HepG2 (cell line): ENCODE measurements around the gene LENG1. TPM values are rescaled to one million over a fixed set of nuclear protein-coding genes. Genes with fewer than 3 reads are reported as not detected.

Source experiments
- ASH2L ChIP-seq: fragments of 300-600, 200-600 bp; sonication (generic); IDR thresholded peaks from 2 replicates; pipeline ENCODE4 v1.7.0; 2017; ENCODE audit warnings: low read depth, mild to moderate bottlenecking, moderate library complexity, mixed read lengths, low read length; ENCODE audit not compliant: insufficient read length
- GFI1 ChIP-seq: sonication (generic); formaldehyde crosslinking; IDR thresholded peaks from 2 replicates; pipeline ENCODE4 v1.5.0; 2020; ENCODE audit warnings: missing genetic modification reagents, mild to moderate bottlenecking, borderline replicate concordance
- GZF1 ChIP-seq: sonication (generic); formaldehyde crosslinking; IDR thresholded peaks from 2 replicates; pipeline ENCODE4 v1.5.1; 2020; ENCODE audit warnings: mild to moderate bottlenecking, missing genetic modification reagents
- KDM5A ChIP-seq: fragments of 200-600 bp; sonication (generic); IDR thresholded peaks from 2 replicates; pipeline ENCODE4 v1.7.0; 2018; ENCODE audit warnings: antibody characterized with exemption, mild to moderate bottlenecking, low read length, borderline replicate concordance
- NFRKB ChIP-seq: fragments of 450-650 bp; IDR thresholded peaks from 2 replicates; pipeline ENCODE4 v1.6.1; 2017
- NR2C2 ChIP-seq: sonication (generic); formaldehyde crosslinking; IDR thresholded peaks from 2 replicates; pipeline ENCODE4 v1.4.0; 2020; ENCODE audit warnings: missing genetic modification reagents, mild to moderate bottlenecking, moderate library complexity, borderline replicate concordance
- PCBP1 ChIP-seq: fragments of 200-400 bp; formaldehyde crosslinking; IDR thresholded peaks from 2 replicates; pipeline ENCODE4 v1.6.1; 2017; ENCODE audit warnings: mild to moderate bottlenecking, low read depth, low read length, borderline replicate concordance
- SRY ChIP-seq: sonication (generic); formaldehyde crosslinking; IDR thresholded peaks from 2 replicates; pipeline ENCODE4 v1.8.0; 2022; ENCODE audit warnings: mild to moderate bottlenecking, missing genetic modification reagents
- ZBTB42 ChIP-seq: sonication (generic); formaldehyde crosslinking; IDR thresholded peaks from 2 replicates; pipeline ENCODE4 v1.5.0; 2020; ENCODE audit warnings: mild to moderate bottlenecking, missing genetic modification reagents
- ZNF10 ChIP-seq: sonication (generic); formaldehyde crosslinking; IDR thresholded peaks from 2 replicates; pipeline ENCODE4 v1.4.0; 2020; ENCODE audit warnings: mild to moderate bottlenecking, low read depth, missing genetic modification reagents, borderline replicate concordance
- ZNF282 ChIP-seq: fragments of 450-650 bp; IDR thresholded peaks from 2 replicates; pipeline ENCODE4 v1.6.1; 2018; ENCODE audit not compliant: partially characterized antibody
- ZNF547 ChIP-seq: sonication (generic); formaldehyde crosslinking; IDR thresholded peaks from 2 replicates; pipeline ENCODE4 v1.5.1; 2020; ENCODE audit warnings: mild to moderate bottlenecking, missing genetic modification reagents
- ZSCAN20 ChIP-seq: sonication (generic); formaldehyde crosslinking; IDR thresholded peaks from 2 replicates; pipeline ENCODE4 v1.4.0; 2020; ENCODE audit warnings: missing genetic modification reagents, mild to moderate bottlenecking, borderline replicate concordance
- ZSCAN25 ChIP-seq: sonication (generic); formaldehyde crosslinking; IDR thresholded peaks from 2 replicates; pipeline ENCODE4 v1.8.0; 2022; ENCODE audit warnings: mild to moderate bottlenecking, missing genetic modification reagents
- polyA plus RNA-seq, 8 experiments: library from polyadenylated mRNA; depleted of rRNA in 3 of 8; stranded (reverse) in 7 of 8; unstranded in 1 of 8; fragments of >200 nt; fragmentation: Illumina TruSeq in 4 of 8; extraction: Trizol in 4 of 8; gene quantifications; 2 replicates each; pipeline versions ENCODE4 v1.2.1 to v1.2.3, GENCODE V29; 2011 to 2016; ENCODE audit warnings: low read depth in 4 of 8, missing spikeins in 1 of 8, mixed read lengths in 1 of 8; ENCODE audit not compliant: insufficient read depth in 1 of 8
- total RNA-seq, 5 experiments: library from RNA; depleted of rRNA; stranded (reverse); fragments of >200 nt; fragmentation: Illumina TruSeq; extraction: Trizol; gene quantifications; 2 replicates each; pipeline ENCODE4 v1.2.3, GENCODE V29; 2016; ENCODE audit warnings: low read depth in 1 of 5
- TF ChIP-seq, protein P1 (sequence below): sonication (generic); formaldehyde crosslinking; IDR thresholded peaks from 2 replicates; pipeline ENCODE4 v1.8.0; 2022; ENCODE audit warnings: missing genetic modification reagents, mild to moderate bottlenecking, moderate library complexity, borderline replicate concordance
- TF ChIP-seq, protein P2 (sequence below): sonication (generic); formaldehyde crosslinking; conservative IDR thresholded peaks from 2 replicates; pipeline ENCODE4 v1.4.0; 2020; ENCODE audit warnings: missing genetic modification reagents
- TF ChIP-seq, protein P3 (sequence below): sonication (generic); formaldehyde crosslinking; IDR thresholded peaks from 2 replicates; pipeline ENCODE4 v1.5.1; 2020; ENCODE audit warnings: missing genetic modification reagents, mild to moderate bottlenecking, borderline replicate concordance
- TF ChIP-seq, protein P4 (sequence below): sonication (generic); formaldehyde crosslinking; IDR thresholded peaks from 2 replicates; pipeline ENCODE4 v1.5.0; 2020; ENCODE audit warnings: missing genetic modification reagents
- TF ChIP-seq, protein P5 (sequence below): sonication (generic); formaldehyde crosslinking; IDR thresholded peaks from 2 replicates; pipeline ENCODE4 v1.4.0; 2020; ENCODE audit warnings: missing genetic modification reagents

LENG1 gene
- total and polyA plus RNA-seq, 2 of the 13 experiments (the other 11 are each of a cell fraction or from before 2014, with no cell fraction given), result 1.8 to 3.8 TPM

DNA sequence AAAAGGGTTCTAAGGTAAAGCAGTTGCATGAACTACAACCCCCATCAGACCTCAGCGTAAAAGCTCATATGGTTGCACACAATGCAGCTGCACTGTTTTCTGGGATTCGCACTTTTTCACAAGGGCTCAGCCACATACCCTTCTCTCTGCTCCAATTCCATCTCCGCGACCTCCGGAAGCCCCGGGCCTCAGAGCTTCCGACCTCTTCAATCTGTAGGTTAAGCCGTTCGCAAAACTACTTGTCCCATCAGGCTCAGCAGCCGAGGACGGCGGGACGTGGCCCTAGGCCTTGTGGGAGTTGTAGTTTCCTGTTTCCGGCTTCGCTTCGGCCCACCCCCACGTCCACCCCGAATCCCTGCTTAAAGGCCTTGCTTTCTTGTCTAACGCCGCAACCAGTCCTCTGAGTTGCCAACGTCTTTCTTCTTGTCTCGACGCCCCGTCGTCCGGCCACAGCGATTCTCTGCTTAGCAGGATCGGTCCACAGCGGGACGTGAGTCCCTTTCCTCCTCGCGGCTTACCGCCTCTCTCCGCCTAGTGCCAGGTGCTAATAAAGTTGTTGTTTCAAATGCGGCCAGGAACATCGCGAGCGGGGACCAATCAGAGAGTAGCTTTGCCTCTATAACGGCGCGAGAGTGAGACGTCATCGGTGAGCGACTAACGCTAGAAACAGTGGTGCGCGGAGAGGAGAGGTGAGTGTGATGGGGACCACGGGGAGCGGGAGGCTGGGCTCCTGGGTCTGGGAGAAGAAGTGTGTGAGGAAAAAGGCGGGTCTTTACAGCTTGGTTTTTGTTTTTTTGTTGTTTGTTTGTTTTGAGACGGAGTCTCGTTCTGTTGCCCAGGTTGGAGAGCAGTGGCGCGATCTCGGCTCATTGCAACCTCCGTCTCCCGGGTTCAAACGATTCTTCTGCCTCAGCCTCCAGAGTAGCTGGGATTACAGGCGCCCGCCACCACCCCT, 44.1 kb downstream of the LENG1 start, which contains the start of the genes PRPF31 and TFPT (continued):
- TF ChIP-seq, protein P1, sequence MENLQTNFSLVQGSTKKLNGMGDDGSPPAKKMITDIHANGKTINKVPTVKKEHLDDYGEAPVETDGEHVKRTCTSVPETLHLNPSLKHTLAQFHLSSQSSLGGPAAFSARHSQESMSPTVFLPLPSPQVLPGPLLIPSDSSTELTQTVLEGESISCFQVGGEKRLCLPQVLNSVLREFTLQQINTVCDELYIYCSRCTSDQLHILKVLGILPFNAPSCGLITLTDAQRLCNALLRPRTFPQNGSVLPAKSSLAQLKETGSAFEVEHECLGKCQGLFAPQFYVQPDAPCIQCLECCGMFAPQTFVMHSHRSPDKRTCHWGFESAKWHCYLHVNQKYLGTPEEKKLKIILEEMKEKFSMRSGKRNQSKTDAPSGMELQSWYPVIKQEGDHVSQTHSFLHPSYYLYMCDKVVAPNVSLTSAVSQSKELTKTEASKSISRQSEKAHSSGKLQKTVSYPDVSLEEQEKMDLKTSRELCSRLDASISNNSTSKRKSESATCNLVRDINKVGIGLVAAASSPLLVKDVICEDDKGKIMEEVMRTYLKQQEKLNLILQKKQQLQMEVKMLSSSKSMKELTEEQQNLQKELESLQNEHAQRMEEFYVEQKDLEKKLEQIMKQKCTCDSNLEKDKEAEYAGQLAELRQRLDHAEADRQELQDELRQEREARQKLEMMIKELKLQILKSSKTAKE (CRISPR knock-in tag), result no peak
- TF ChIP-seq GFI1, result no peak
- peak; percentile 67; the same call in 1 of the 2 replicates for TF ChIP-seq ZNF547
- no peak for TF ChIP-seq NFRKB
- TF ChIP-seq, protein P2, sequence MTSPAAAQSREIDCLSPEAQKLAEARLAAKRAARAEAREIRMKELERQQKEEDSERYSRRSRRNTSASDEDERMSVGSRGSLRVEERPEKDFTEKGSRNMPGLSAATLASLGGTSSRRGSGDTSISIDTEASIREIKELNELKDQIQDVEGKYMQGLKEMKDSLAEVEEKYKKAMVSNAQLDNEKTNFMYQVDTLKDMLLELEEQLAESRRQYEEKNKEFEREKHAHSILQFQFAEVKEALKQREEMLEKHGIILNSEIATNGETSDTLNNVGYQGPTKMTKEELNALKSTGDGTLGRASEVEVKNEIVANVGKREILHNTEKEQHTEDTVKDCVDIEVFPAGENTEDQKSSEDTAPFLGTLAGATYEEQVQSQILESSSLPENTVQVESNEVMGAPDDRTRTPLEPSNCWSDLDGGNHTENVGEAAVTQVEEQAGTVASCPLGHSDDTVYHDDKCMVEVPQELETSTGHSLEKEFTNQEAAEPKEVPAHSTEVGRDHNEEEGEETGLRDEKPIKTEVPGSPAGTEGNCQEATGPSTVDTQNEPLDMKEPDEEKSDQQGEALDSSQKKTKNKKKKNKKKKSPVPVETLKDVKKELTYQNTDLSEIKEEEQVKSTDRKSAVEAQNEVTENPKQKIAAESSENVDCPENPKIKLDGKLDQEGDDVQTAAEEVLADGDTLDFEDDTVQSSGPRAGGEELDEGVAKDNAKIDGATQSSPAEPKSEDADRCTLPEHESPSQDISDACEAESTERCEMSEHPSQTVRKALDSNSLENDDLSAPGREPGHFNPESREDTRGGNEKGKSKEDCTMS (CRISPR knock-in tag), result no peak
- TF ChIP-seq ZNF282, result no peak
- TF ChIP-seq ZSCAN20 (CRISPR knock-in tag), result no peak
- TF ChIP-seq, protein P3, sequence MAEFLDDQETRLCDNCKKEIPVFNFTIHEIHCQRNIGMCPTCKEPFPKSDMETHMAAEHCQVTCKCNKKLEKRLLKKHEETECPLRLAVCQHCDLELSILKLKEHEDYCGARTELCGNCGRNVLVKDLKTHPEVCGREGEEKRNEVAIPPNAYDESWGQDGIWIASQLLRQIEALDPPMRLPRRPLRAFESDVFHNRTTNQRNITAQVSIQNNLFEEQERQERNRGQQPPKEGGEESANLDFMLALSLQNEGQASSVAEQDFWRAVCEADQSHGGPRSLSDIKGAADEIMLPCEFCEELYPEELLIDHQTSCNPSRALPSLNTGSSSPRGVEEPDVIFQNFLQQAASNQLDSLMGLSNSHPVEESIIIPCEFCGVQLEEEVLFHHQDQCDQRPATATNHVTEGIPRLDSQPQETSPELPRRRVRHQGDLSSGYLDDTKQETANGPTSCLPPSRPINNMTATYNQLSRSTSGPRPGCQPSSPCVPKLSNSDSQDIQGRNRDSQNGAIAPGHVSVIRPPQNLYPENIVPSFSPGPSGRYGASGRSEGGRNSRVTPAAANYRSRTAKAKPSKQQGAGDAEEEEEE, result no peak
- peak; percentile 89 for TF ChIP-seq NR2C2 (CRISPR knock-in tag)
- no peak for TF ChIP-seq ZBTB42 (CRISPR knock-in tag)
- peak; percentile 88 for TF ChIP-seq ZSCAN25
- peak; percentile 64; the same call in 1 of the 2 replicates for TF ChIP-seq PCBP1
- peak; percentile 98 for TF ChIP-seq ASH2L
- TF ChIP-seq SRY (CRISPR knock-in tag), result 0 out of 2 replicates have a peak, but pooled peaks have one; percentile 45
- TF ChIP-seq GZF1 (CRISPR knock-in tag), result no peak
- no peak for TF ChIP-seq ZNF10 (CRISPR knock-in tag)
- TF ChIP-seq, protein P4, sequence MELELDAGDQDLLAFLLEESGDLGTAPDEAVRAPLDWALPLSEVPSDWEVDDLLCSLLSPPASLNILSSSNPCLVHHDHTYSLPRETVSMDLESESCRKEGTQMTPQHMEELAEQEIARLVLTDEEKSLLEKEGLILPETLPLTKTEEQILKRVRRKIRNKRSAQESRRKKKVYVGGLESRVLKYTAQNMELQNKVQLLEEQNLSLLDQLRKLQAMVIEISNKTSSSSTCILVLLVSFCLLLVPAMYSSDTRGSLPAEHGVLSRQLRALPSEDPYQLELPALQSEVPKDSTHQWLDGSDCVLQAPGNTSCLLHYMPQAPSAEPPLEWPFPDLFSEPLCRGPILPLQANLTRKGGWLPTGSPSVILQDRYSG, result no peak
- TF ChIP-seq KDM5A, result peak; percentile 100
- TF ChIP-seq, protein P5, sequence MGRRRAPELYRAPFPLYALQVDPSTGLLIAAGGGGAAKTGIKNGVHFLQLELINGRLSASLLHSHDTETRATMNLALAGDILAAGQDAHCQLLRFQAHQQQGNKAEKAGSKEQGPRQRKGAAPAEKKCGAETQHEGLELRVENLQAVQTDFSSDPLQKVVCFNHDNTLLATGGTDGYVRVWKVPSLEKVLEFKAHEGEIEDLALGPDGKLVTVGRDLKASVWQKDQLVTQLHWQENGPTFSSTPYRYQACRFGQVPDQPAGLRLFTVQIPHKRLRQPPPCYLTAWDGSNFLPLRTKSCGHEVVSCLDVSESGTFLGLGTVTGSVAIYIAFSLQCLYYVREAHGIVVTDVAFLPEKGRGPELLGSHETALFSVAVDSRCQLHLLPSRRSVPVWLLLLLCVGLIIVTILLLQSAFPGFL (CRISPR knock-in tag), result no peak
